Rectal smooth muscle tissue (tissue), 1 donor: Measurements from ENCODE around the gene WRAP73.
"Not testable (repeated sequence)": the region's sequence is repeated elsewhere in the genome, so short reads cannot be mapped to it uniquely, and the experiment has no call there.

Source experiments
- H3K27ac ChIP-seq: one replicate; pipeline ENCODE4 v1.7.0; 2013; ENCODE audit warnings: low read depth, low read length, inconsistent platforms
- H3K27me3 ChIP-seq: one replicate; pipeline ENCODE4 v1.7.0; 2013; ENCODE audit warnings: low read length; ENCODE audit not compliant: control insufficient read depth, insufficient read depth
- H3K36me3 ChIP-seq: one replicate; pipeline ENCODE4 v1.7.0; 2013; ENCODE audit warnings: low read length; ENCODE audit not compliant: control insufficient read depth, insufficient read depth
- H3K4me1 ChIP-seq: one replicate; pipeline ENCODE4 v1.7.0; 2013; ENCODE audit warnings: low read length; ENCODE audit not compliant: control insufficient read depth, insufficient read depth
- H3K4me3 ChIP-seq: one replicate; pipeline ENCODE4 v1.7.0; 2013; ENCODE audit warnings: low read length
- H3K9ac ChIP-seq: one replicate; pipeline ENCODE4 v1.7.0; 2013; ENCODE audit warnings: low read length

Gene WRAP73

GRCh38 chr1:3584915-3585314 is 65.0 kb downstream of the WRAP73 start:
- Histone ChIP-seq H3K27ac (no peak overlapping the region), H3K36me3 (no peaks in the 10 kb centered on the region), H3K4me3 (no peak overlapping the region), H3K4me1 (no peaks in the 10 kb centered on the region), H3K9ac (no peak overlapping the region), H3K27me3 (no peaks in the 10 kb centered on the region)

DNA sequence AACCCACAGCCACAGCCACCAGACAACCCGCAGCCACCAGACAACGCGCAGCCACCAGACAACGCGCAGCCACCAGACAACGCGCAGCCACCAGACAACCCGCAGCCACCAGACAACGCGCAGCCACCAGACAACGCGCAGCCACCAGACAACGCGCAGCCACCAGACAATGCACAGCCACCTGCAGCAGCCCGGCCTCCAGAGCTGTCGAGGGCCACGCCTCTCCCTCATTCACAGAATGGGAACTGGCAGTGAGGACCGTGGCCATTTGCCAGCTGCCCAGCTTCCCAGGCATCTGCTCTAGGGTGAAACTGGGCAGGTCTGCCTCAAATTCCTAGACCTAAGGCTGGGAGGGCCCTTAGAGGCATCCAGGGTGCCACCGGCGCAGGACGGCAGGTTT is 66.2 kb downstream of the WRAP73 start:
- H3K9ac ChIP-seq, H3K36me3 ChIP-seq, H3K27me3 ChIP-seq, H3K27ac ChIP-seq, H3K4me3 ChIP-seq, H3K4me1 ChIP-seq: not testable (repeated sequence)

DNA sequence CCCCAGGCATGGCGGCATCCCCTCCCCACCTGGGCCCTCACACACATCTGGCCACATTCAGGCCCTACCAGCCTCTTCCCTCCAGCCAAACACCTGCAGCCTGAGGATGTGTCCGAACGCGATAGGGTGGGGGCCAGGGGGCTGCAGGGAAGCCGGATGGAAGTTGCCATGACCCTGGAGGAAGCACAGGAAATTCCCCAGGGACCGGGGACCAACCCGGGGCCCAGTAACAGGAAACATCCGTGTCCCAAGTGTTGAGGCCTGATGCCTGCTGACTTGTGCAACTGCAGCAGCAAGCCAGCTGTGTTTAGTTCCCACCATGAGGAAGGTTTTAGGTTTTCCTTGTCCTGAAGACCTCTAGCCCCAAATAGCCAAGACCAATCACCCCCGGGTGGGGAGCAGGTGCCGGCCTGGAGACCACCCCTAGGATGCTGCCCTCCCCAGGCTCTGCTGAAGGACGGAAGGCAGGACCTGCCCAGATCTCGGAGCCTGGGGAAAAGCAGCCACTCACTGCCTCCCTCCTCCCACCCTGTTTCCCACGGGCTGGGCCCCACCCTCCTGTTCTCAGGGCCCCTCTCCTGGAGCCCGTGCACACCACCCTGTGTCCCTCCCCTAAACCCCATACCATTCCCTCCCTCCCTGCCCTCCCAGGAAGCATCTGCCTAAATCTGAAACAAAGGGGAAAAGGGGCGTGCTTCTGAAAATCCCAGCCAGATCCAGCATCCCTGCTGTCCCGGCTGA is 68.4 kb downstream of the WRAP73 start:
- H3K4me3 ChIP-seq, result no peak overlapping the region
- H3K27ac ChIP-seq, result no peak overlapping the region
- no peaks in the 10 kb centered on the region for H3K4me1 ChIP-seq
- H3K36me3 ChIP-seq, result no peaks in the 10 kb centered on the region
- H3K27me3 ChIP-seq, result no peaks in the 10 kb centered on the region
- H3K9ac ChIP-seq, result no peak overlapping the region
